HG03469 (cell line): ENCODE data around the gene INTU.
"Not testable (repeated sequence)": the region's sequence is repeated elsewhere in the genome, so short reads cannot be mapped to it uniquely, and the experiment has no call there.

ENCODE experiments used
- ATAC-seq: cut with Tn5 transposase; IDR thresholded peaks from one replicate; pipeline ENCODE4 v1.9.1; 2021; ENCODE audit warnings: mild to moderate bottlenecking, moderate library complexity, moderate number of reproducible peaks; ENCODE audit not compliant: unreplicated experiment

The INTU gene

GRCh38 chr4:127632420-127633403 lies at the start of gene INTU:
Gene INTU (plus strand): TSS chr4:127632957. CDS start chr4:127633035, 78 bp downstream.
- peak; percentile 86 for ATAC-seq

DNA sequence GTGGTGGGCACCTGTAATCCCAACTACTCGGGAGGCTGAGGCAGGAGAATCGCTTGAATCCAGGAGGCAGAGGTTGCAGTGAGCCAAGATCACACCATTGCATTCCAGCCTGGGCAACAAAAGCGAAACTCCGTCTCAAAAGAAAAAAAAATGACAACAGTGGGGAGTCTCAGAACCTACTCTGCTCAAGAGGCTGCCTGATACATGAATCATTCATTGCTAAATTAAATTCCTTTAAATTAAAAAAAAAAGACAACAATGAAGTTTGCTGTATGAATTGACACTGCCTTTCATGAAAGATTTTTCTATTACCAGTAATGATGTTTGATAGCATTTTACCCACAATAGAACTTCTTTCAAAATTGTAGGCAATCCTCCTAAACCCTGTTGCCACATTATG lies 46.3 kb upstream of the INTU start:
- ATAC-seq = not testable (repeated sequence)

GRCh38 chr4:127586922-127587571 lies 45.7 kb upstream of the INTU start:
- peak; percentile 99 for ATAC-seq

DNA sequence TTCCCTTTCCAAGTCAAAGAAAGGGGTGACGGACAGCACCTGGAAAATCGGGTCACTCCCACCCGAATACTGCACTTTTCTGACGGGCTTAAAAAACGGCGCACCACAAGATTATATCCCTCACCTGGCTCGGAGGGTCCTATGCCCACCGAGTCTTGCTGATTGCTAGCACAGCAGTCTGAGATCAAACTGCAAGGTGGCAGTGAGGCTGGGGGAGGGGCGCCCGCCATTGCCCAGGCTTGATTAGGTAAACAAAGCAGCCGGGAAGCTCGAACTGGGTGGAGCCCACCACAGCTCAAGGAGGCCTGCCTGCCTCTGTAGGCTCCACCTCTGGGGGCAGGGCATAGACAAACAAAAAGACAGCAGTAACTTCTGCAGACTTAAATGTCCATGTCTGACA lies 43.6 kb upstream of the INTU start:
- not testable (repeated sequence) for ATAC-seq

- ATAC-seq = no peak
These were observed 34.1 kb upstream of the INTU start for GRCh38 chr4:127598656-127599055.

GRCh38 chr4:127601029-127601428 lies 31.7 kb upstream of the INTU start:
- ATAC-seq = no peak

GRCh38 chr4:127604949-127605709 lies 27.6 kb upstream of the INTU start:
- no peak for ATAC-seq

- ATAC-seq = no peak
These were observed 25.9 kb upstream of the INTU start for GRCh38 chr4:127606823-127607222.

DNA sequence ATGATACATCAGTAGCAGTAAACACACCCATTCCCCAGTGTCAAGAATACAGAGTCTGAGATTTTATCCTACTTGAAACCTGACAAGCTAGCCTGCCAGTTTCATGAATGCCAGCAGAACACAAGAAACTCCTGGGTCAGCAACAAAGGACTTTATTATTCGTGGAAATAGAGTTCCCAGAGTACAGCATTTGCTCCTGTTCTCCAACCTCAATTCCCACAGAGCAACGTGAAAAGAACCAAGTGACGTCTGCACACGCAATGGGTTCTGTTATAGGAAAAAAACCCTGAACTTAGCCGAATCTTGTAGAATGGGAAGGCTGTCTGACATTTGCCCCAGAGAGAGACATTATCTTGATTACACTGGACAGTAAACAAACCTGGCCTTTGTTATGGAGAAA lies 23.3 kb upstream of the INTU start:
- no peak for ATAC-seq

DNA sequence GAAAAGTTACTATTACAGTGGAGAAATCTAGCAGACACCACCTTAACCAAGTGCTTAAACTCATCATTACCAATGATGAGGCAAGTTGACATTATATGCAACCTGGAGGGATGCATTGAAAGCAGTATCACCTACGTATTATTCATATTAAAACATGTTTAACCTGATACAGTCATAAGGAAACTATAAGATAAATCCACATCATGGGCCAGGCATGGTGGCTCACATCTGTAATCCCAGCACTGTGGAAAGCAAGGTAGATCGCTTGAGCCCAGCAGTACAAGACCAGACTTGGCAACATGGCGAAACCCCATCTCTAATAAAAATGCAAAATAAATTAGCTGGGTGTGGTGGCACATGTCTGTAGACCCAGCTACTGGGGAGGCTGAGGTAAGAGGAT lies 22.3 kb upstream of the INTU start:
- ATAC-seq = no peak

DNA sequence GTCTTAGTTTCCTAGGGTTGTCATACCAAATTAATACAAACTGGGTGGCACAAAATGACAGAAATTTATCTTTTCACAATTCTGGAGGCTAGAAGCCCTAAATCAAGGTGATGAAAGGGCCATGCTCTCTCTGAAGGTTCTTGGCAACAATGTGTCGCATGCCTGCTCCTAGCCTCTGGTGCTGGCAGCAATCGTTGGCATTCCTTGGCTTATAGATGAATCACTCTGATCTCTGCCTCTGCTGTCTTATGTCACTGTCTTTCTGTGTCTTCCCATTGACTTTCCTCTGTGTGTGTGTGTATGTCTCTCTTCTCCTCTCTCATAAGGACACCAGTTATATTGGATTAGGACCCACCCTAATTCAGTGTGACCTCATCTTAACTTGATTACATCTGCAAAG lies 15.9 kb upstream of the INTU start:
- no peak for ATAC-seq

DNA sequence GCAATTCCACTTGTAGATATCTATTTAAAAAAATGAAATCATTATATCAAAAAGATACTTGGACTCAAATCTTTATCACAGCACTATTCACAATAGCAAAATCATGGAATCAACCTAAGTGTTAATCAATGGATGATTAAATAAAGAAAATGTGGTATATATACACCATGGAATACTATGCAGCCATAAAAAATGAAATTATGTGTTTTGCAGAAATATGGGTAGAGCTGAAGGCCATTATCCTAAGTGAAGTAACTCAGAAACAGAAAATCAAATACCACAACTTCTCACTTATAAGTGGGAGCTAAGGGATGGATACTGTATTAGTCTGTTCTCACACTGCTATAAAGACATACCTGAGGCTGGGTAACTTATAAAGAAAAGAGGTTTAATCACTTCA lies 14.3 kb upstream of the INTU start:
- ATAC-seq = no peak

DNA sequence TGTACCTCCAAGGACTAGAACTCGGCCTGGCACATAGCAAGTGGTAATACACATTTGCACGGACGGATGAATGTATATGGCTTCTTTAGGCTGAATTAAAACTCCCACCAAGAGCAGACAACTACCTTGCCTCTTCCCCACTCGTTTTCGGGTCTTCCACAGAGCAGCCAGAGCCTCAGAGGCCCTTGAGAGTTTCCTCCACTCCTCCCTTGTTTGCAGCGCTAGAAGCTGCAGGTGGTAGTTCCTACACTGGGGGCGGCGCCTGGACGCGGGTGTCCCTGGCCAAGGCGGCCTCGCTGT lies 10.2 kb upstream of the INTU start:
- no peak for ATAC-seq

GRCh38 chr4:127622921-127623796 lies 9.6 kb upstream of the INTU start:
- no peak for ATAC-seq

DNA sequence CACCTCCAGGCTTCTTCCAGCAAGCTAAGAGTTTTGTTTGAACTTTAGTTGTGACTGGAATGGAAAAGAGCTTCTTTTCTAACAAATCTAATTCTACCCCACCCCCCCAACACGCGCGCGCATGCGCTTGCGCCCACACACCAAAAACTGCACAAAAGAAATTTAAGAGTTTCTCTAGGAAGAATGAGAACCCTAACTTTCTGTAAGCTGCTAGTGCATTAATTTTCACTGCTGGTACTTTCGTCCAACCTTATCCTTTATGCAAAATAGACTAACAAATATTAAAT lies 9.0 kb upstream of the INTU start:
- ATAC-seq = no peak

- ATAC-seq = no peak
These were observed 8.6 kb upstream of the INTU start for GRCh38 chr4:127624173-127624572.

DNA sequence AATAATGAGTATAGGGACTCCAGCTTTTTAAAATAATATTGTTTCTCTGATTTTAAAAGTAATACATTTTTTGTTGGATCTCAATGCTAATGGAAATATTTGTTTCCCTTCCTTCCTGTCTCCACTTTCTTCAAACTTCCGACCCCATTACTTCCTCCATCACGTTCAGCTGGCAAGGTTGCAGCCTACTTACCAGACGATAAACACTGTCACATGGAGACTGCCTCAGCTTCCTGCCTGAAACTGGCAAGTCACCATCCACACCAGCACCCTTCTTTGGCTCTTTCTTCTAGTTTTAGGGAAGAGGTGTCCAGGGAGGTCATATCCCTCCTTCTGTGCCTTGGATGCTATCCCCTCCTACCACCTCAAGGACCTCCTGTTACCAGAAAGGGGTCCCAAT lies 3.4 kb upstream of the INTU start:
- no peak for ATAC-seq

GRCh38 chr4:127630152-127630551 lies 2.6 kb upstream of the INTU start:
- no peak for ATAC-seq

GRCh38 chr4:127631420-127631819 lies 1.3 kb upstream of the INTU start:
- no peak for ATAC-seq

- no peak for ATAC-seq
These were observed 1.4 kb downstream of the INTU start for GRCh38 chr4:127634181-127634580.

DNA sequence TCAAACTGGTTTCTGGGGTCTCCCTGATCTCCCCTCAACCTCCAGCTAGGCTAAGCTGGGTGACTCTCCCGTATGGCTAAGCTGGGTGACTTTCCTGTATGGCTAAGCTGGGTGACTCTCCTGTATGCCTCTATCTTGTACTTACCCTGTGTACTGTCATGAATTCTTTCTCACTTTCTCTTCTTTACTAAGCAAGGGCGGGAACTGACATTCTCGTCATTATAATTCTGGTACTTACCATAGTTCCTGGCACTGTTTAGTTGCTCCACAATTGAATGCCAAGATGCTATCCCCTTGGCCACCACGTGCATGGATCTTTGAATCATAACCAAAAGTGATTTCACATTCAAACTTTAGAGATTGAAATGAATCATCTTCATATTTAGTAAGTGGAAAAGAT lies 8.8 kb downstream of the INTU start:
- ATAC-seq = no peak
